ENCODE results near the gene SMARCA1.
"Not testable (repeated sequence)": the region's sequence is repeated elsewhere in the genome, so short reads cannot be mapped to it uniquely, and the experiment has no call there.

The SMARCA1 gene

GRCh38 chrX:129523079-129523911, at the start of gene SMARCA1:
SMARCA1 (minus strand) TSS chrX:129523490; CDS start chrX:129523370, 120 bp downstream.
- no peak for DNase-seq (ENCODE audit: low spot score)

GRCh38 chrX:129572422-129572821, 49.1 kb upstream of the SMARCA1 start:
- no peak for DNase-seq (ENCODE audit: low spot score)

GRCh38 chrX:129568349-129568748, 45.1 kb upstream of the SMARCA1 start:
- no peak for DNase-seq (ENCODE audit: low spot score)

GRCh38 chrX:129566073-129566472, 42.8 kb upstream of the SMARCA1 start:
- DNase-seq (ENCODE audit: low spot score): no peak

- no peak for DNase-seq (ENCODE audit: low spot score)
Measured at GRCh38 chrX:129565046-129565650, 41.9 kb upstream of the SMARCA1 start.

GRCh38 chrX:129564345-129564744, 41.1 kb upstream of the SMARCA1 start:
- DNase-seq (ENCODE audit: low spot score): not testable (repeated sequence)

GRCh38 chrX:129561453-129561852, 38.2 kb upstream of the SMARCA1 start:
- no peak for DNase-seq (ENCODE audit: low spot score)

- DNase-seq (ENCODE audit: low spot score): peak; percentile 5
Measured at GRCh38 chrX:129559783-129560182, 36.5 kb upstream of the SMARCA1 start.

- no peak for DNase-seq (ENCODE audit: low spot score)
Measured at GRCh38 chrX:129557844-129558480, 34.7 kb upstream of the SMARCA1 start.

GRCh38 chrX:129556806-129557315, 33.6 kb upstream of the SMARCA1 start:
- DNase-seq (ENCODE audit: low spot score): no peak

GRCh38 chrX:129554816-129555215, 31.5 kb upstream of the SMARCA1 start:
- not testable (repeated sequence) for DNase-seq (ENCODE audit: low spot score)

GRCh38 chrX:129553619-129554288, 30.5 kb upstream of the SMARCA1 start:
- no peak for DNase-seq (ENCODE audit: low spot score)

GRCh38 chrX:129549124-129549523, 25.8 kb upstream of the SMARCA1 start:
- no peak for DNase-seq (ENCODE audit: low spot score)

- no peak for DNase-seq (ENCODE audit: low spot score)
Measured at GRCh38 chrX:129545408-129545807, 22.1 kb upstream of the SMARCA1 start.

- DNase-seq (ENCODE audit: low spot score): no peak
Measured at GRCh38 chrX:129544780-129545179, 21.5 kb upstream of the SMARCA1 start.

GRCh38 chrX:129540722-129541184, 17.5 kb upstream of the SMARCA1 start:
- peak; percentile 23 for DNase-seq (ENCODE audit: low spot score)

GRCh38 chrX:129540068-129540653, 16.9 kb upstream of the SMARCA1 start, which contains the start of gene OCRL:
OCRL (plus strand) TSS chrX:129540259; CDS start chrX:129540440, 181 bp downstream.
- DNase-seq (ENCODE audit: low spot score): peak; percentile 67

- peak; percentile 15 for DNase-seq (ENCODE audit: low spot score)
Measured at GRCh38 chrX:129534816-129535578, 11.7 kb upstream of the SMARCA1 start.

GRCh38 chrX:129531132-129531531, 7.8 kb upstream of the SMARCA1 start:
- DNase-seq (ENCODE audit: low spot score): no peak

GRCh38 chrX:129530410-129530809, 7.1 kb upstream of the SMARCA1 start:
- DNase-seq (ENCODE audit: low spot score): no peak
